HepG2 (cell line): ENCODE results near the gene LONP1. TPM values are rescaled to one million over a fixed set of nuclear protein-coding genes. Genes with fewer than 3 reads are reported as not detected.
"Not testable (repeated sequence)": the region's sequence is repeated elsewhere in the genome, so short reads cannot be mapped to it uniquely, and the experiment has no call there.

Source experiments
- ATAC-seq: fragments of 200-7000 bp; cut with Tn5 transposase; 3 replicates; pipeline ENCODE4 v1.9.1; 2020; ENCODE audit warnings: mild to moderate bottlenecking, moderate library complexity
- BruUV-seq: library from RNA; stranded (reverse); fragments of 400-500 nt; replicated peaks from 2 replicates; lab custom pipeline; 2021; lab: Mats Ljungman, UMichigan
- CTCF ChIA-PET: fragments of 300-600 bp; formaldehyde crosslinking; extraction: SDS; loops from one replicate; lab custom pipeline; 2021; ENCODE audit warnings: low total read pairs, inconsistent platforms, low intra/inter-chr PET ratio; lab: Yijun Ruan, JAX
- POLR2A ChIA-PET: fragments of 350-600 bp; sonication (Branson Sonifier 250); formaldehyde crosslinking; loops from one replicate; lab custom pipeline; 2020; ENCODE audit warnings: antibody characterized with exemption, inconsistent platforms; lab: Yijun Ruan, JAX
- DNase-seq: peaks from one replicate; pipeline ENCODE4 v3.0.0-alpha.2; 2015; ENCODE audit warnings: low spot score
- FAIRE-seq: peaks from 3 replicates; lab custom pipeline; 2011; peaks lifted over from hg19 to GRCh38; lab: Jason Lieb, UNC
- H2AFZ ChIP-seq: one replicate; pipeline ENCODE4 v1.6.1; 2011; ENCODE audit warnings: low read length, inconsistent platforms
- H3K27ac ChIP-seq: fragments of 300-600 bp; 3 replicates; pipeline ENCODE4 v1.8.0; 2011; ENCODE audit warnings: mixed run types, mild to moderate bottlenecking, mixed read lengths, low read length, inconsistent platforms; ENCODE audit not compliant: insufficient read depth; ENCODE audit errors: extremely low read length
- H3K27me3 ChIP-seq, 2 experiments: fragments of 200-600 bp in 1 of 2; 2 replicates in 1 of 2; 3 replicates in 1 of 2; pipeline versions ENCODE4 v1.6.0 to v1.8.0; 2011; ENCODE audit warnings: low read length in 2 of 2, mild to moderate bottlenecking in 2 of 2, moderate library complexity in 2 of 2, inconsistent platforms in 1 of 2; ENCODE audit not compliant: insufficient read depth in 2 of 2, control insufficient read depth in 1 of 2
- H3K36me3 ChIP-seq, 2 experiments: fragments of 200-600 bp in 1 of 2; replicated peaks in 1 of 2; 2 replicates in 1 of 2; 3 replicates in 1 of 2; pipeline versions ENCODE4 v1.5.1 to v1.8.0; 2011; ENCODE audit warnings: low read length in 2 of 2, inconsistent platforms in 1 of 2; ENCODE audit not compliant: insufficient read depth in 2 of 2, control insufficient read depth in 1 of 2
- H3K4me1 ChIP-seq: 2 replicates; pipeline ENCODE4 v1.5.1; 2012; ENCODE audit warnings: low read length, inconsistent platforms; ENCODE audit not compliant: insufficient read depth
- H3K4me2 ChIP-seq: 2 replicates; pipeline ENCODE4 v1.6.0; 2011; ENCODE audit warnings: low read depth, low read length, inconsistent platforms
- H3K4me3 ChIP-seq, 3 experiments: fragments of 200-600 bp in 1 of 3; sonication (generic), shearing (Covaris generic) in 1 of 3; replicated peaks in 1 of 3; 2 replicates each; pipeline ENCODE4 v1.5.1; 2011 to 2016; ENCODE audit warnings: low read length in 3 of 3, inconsistent platforms in 2 of 3, low read depth in 2 of 3, mild to moderate bottlenecking in 2 of 3, control low read depth in 1 of 3, mixed read lengths in 1 of 3; ENCODE audit not compliant: insufficient read depth in 1 of 3
- H3K79me2 ChIP-seq: one replicate; pipeline ENCODE4 v1.6.1; 2011; ENCODE audit warnings: low read length, inconsistent platforms; ENCODE audit not compliant: insufficient read depth
- H3K9ac ChIP-seq: 2 replicates; pipeline ENCODE4 v1.6.0; 2011; ENCODE audit warnings: mild to moderate bottlenecking, low read depth, low read length, inconsistent platforms; ENCODE audit not compliant: insufficient read depth
- H3K9me3 ChIP-seq: 2 replicates; pipeline ENCODE4 v1.5.1; 2012; ENCODE audit warnings: mild to moderate bottlenecking, low read length
- H4K20me1 ChIP-seq: 2 replicates; pipeline ENCODE4 v1.6.0; 2011; ENCODE audit warnings: inconsistent platforms, mild to moderate bottlenecking, low read length, moderate library complexity; ENCODE audit not compliant: insufficient read depth
- AHR ChIP-seq: IDR thresholded peaks from 2 replicates; pipeline ENCODE4 v1.6.1; 2018; ENCODE audit warnings: missing genetic modification reagents, missing compliant biosample characterization
- HMGXB4 ChIP-seq, 2 experiments: sonication (generic) in 1 of 2; formaldehyde crosslinking in 1 of 2; IDR thresholded peaks; 2 replicates each; pipeline versions ENCODE4 v1.4.0 to v1.6.1; 2018 to 2020; ENCODE audit warnings: missing genetic modification reagents in 2 of 2, borderline replicate concordance in 1 of 2, low read depth in 1 of 2, mild to moderate bottlenecking in 1 of 2, missing biosample characterization in 1 of 2
- MATR3 ChIP-seq: sonication (generic); formaldehyde crosslinking; IDR thresholded peaks from 2 replicates; pipeline ENCODE4 v1.4.0; 2020; ENCODE audit warnings: missing genetic modification reagents
- SIN3A ChIP-seq: IDR thresholded peaks from 2 replicates; pipeline ENCODE4 v1.6.1; 2011; ENCODE audit warnings: low read depth, mild to moderate bottlenecking, control low read depth, low read length, borderline replicate concordance
- ZBTB33 ChIP-seq: sonication (generic); formaldehyde crosslinking; IDR thresholded peaks from 2 replicates; pipeline ENCODE4 v1.4.0; 2020; ENCODE audit warnings: missing genetic modification reagents
- ZBTB38 ChIP-seq: sonication (generic); formaldehyde crosslinking; IDR thresholded peaks from 2 replicates; pipeline ENCODE4 v1.5.1; 2020; ENCODE audit warnings: mild to moderate bottlenecking, missing genetic modification reagents
- ZFP62 ChIP-seq: sonication (generic); formaldehyde crosslinking; IDR thresholded peaks from 2 replicates; pipeline ENCODE4 v1.4.0; 2020; ENCODE audit warnings: missing genetic modification reagents
- ZNF234 ChIP-seq: sonication (generic); formaldehyde crosslinking; conservative IDR thresholded peaks from 2 replicates; pipeline ENCODE4 v1.5.1; 2020; ENCODE audit warnings: mild to moderate bottlenecking, missing genetic modification reagents
- ZNF543 ChIP-seq: sonication (generic); formaldehyde crosslinking; IDR thresholded peaks from 2 replicates; pipeline ENCODE4 v1.4.0; 2020; ENCODE audit warnings: mild to moderate bottlenecking, missing genetic modification reagents
- ZNF629 ChIP-seq: sonication (generic); formaldehyde crosslinking; conservative IDR thresholded peaks from 2 replicates; pipeline ENCODE4 v1.5.0; 2020; ENCODE audit warnings: missing genetic modification reagents
- ZSCAN30 ChIP-seq: sonication (generic); formaldehyde crosslinking; IDR thresholded peaks from 2 replicates; pipeline ENCODE4 v1.5.0; 2020; ENCODE audit warnings: mild to moderate bottlenecking, missing genetic modification reagents
- WGBS: methylation state at CpG from one replicate; pipeline ENCODE4 v1.1.6; 2017; ENCODE audit warnings: low lambda C conversion rate; 5-methylcytosine and 5-hydroxymethylcytosine counted together
- in situ Hi-C: cut with HindIII; loops from 2 replicates; pipeline ENCODE4 v1.10.0; 2017; ENCODE audit warnings: low pct_unique_long_range_greater_than_20kb; ENCODE audit not compliant: extremely low pct_ligation_motif_present
- intact Hi-C: fragments of 100-400 bp; cut with micrococcal nuclease; formaldehyde crosslinking; loops from one replicate; pipeline ENCODE4 v1.10.0; 2022; ENCODE audit not compliant: unreplicated experiment
- polyA plus RNA-seq, 8 experiments: library from polyadenylated mRNA; depleted of rRNA in 3 of 8; stranded (reverse) in 7 of 8; unstranded in 1 of 8; fragments of >200 nt; fragmentation: Illumina TruSeq in 4 of 8; extraction: Trizol in 4 of 8; gene quantifications; 2 replicates each; pipeline versions ENCODE4 v1.2.1 to v1.2.3, GENCODE V29; 2011 to 2016; ENCODE audit warnings: low read depth in 4 of 8, missing spikeins in 1 of 8, mixed read lengths in 1 of 8; ENCODE audit not compliant: insufficient read depth in 1 of 8
- total RNA-seq, 5 experiments: library from RNA; depleted of rRNA; stranded (reverse); fragments of >200 nt; fragmentation: Illumina TruSeq; extraction: Trizol; gene quantifications; 2 replicates each; pipeline ENCODE4 v1.2.3, GENCODE V29; 2016; ENCODE audit warnings: low read depth in 1 of 5

The LONP1 gene
- total and polyA plus RNA-seq, 2 of the 13 experiments (the other 11 are each of a cell fraction or from before 2014, with no cell fraction given): 59.5 to 76.8 TPM

- BruUV-seq, ATAC-seq, H3K4me3 ChIP-seq, H3K4me2 ChIP-seq, in situ Hi-C loops, H3K27ac ChIP-seq, FAIRE-seq, DNase-seq, H3K9me3 ChIP-seq, H2AFZ ChIP-seq, H3K27me3 ChIP-seq, H3K9ac ChIP-seq: not testable (repeated sequence)
- ChIA-PET CTCF (interaction anchor here (0.7 kb wide), 1 partner anchor 66 kb away, joined by 3 read pairs; the partner anchor contains the start of gene SAFB2), POLR2A (interaction anchor here (2.2 to 3.7 kb wide), 2 partner anchors 30 to 31 kb away, joined by 10 to 95 read pairs; partner anchors contain the start of genes CATSPERD and LONP1)
- Histone ChIP-seq H3K79me2 (peaks cover 33% of the 10 kb centered on the region), H4K20me1 (peaks cover 32% of the 10 kb centered on the region), H3K36me3 (peaks cover 5 to 21% of the 10 kb centered on the region in 2 experiments), H3K4me1 (peaks cover 34% of the 10 kb centered on the region)
- peak; percentile 76 for TF ChIP-seq ZNF629 (CRISPR knock-in tag)
- 90% methylated on average over 13 of the region's 13 CpGs for WGBS
- intact Hi-C loops: loop anchor here (5.0 kb wide), 1 partner anchor 141 kb away; no protein-coding TSS in a partner anchor
Measured at GRCh38 chr19:5688262-5688881, 31.6 kb downstream of the LONP1 start.

GRCh38 chr19:5687360-5688198 lies 32.4 kb downstream of the LONP1 start:
- no peak for FAIRE-seq
- ChIA-PET CTCF (no interaction called here), POLR2A (interaction anchor here (0.7 to 2.2 kb wide), 7 partner anchors 22 to 141 kb away, joined by 3 to 21 read pairs (median 5); partner anchors contain the start of genes CATSPERD, DUS3L, LONP1 and SAFB)
- Histone ChIP-seq H3K27ac (peak overlapping the region; percentile 40), H4K20me1 (peaks cover 24% of the 10 kb centered on the region), H3K9me3 (no peaks in the 10 kb centered on the region), H3K36me3 (peaks cover 4 to 13% of the 10 kb centered on the region in 2 experiments; a peak in 4 of 5 replicates), H3K79me2 (peaks cover 25% of the 10 kb centered on the region), H3K4me2 (peak overlapping the region; percentile 84), H3K4me1 (peaks cover 31% of the 10 kb centered on the region), H3K9ac (peak overlapping the region; percentile 62), H3K4me3 (peak overlapping the region; percentile 12 to 81 (median 41); a peak in 3 of 6 replicates), H2AFZ (no peak overlapping the region), H3K27me3 (no peaks in the 10 kb centered on the region; a peak in 1 of 5 replicates)
- ATAC-seq: no peak
- in situ Hi-C loops (no loop called here), intact Hi-C loops (loop anchor here (2.0 to 5.0 kb wide), 2 partner anchors 33 to 140 kb away; partner anchors contain the start of genes CATSPERD and LONP1)
- BruUV-seq: no TSS peak
- 95% methylated on average over 32 of the region's 76 CpGs for WGBS
- no peak for DNase-seq
- TF ChIP-seq MATR3 (CRISPR knock-in tag): no peak
- peak; percentile 93 for TF ChIP-seq ZBTB33 (CRISPR knock-in tag)
- no peak for TF ChIP-seq AHR
- TF ChIP-seq ZSCAN30: no peak
- TF ChIP-seq ZNF234 (CRISPR knock-in tag): no peak
- TF ChIP-seq SIN3A: no peak
- TF ChIP-seq HMGXB4 (CRISPR knock-in tag; IDR thresholded peaks at IDR 0.05; ENCODE audit: borderline replicate concordance in 1 of 2, low read depth in 1 of 2): peak in 1 of 2 experiments; percentile 23; a peak in 1 of 4 replicates
- TF ChIP-seq ZBTB38 (CRISPR knock-in tag): peak; percentile 81
- 0 out of 2 replicates have a peak, but pooled peaks have one; percentile 37 for TF ChIP-seq ZFP62 (CRISPR knock-in tag)
- 0 out of 2 replicates have a peak, but pooled peaks have one; percentile 67 for TF ChIP-seq ZNF543
